Epithelial cell of proximal tubule (primary cell): ENCODE results near the gene KCNJ15. TPM values are rescaled to one million over a fixed set of nuclear protein-coding genes. Genes with fewer than 3 reads are reported as not detected.
A peak's percentile ranks its signal among the peaks of the same experiment; 100 is the strongest.

Experiments used
- DNase-seq: peaks from one replicate; pipeline ENCODE4 v3.0.0-alpha.2; 2011; ENCODE audit warnings: low read depth
- H3K4me3 ChIP-seq: 2 replicates; pipeline ENCODE4 v1.5.1; 2011; ENCODE audit warnings: low read depth, mild to moderate bottlenecking, low read length
- CTCF ChIP-seq: conservative IDR thresholded peaks from 2 replicates; pipeline ENCODE4 v1.5.1; 2012; ENCODE audit warnings: low read depth, mild to moderate bottlenecking, low read length
- total RNA-seq: library from RNA; depleted of rRNA; stranded (reverse); fragments of >200 nt; gene quantifications from 2 replicates; pipeline ENCODE4 v1.2.3, GENCODE V29; 2015

Gene KCNJ15
- total RNA-seq, 1 donor from 2014 or later = 38.9 TPM

- TF ChIP-seq CTCF = no peak
- DNase-seq = no peak
- no peak overlapping the region for H3K4me3 ChIP-seq
These were observed 57.8 kb downstream of the KCNJ15 start for GRCh38 chr21:38314558-38314957.

GRCh38 chr21:38315122-38315521 is 58.3 kb downstream of the KCNJ15 start:
- no peak for TF ChIP-seq CTCF
- DNase-seq = peak; percentile 93
- H3K4me3 ChIP-seq = no peak overlapping the region

- TF ChIP-seq CTCF = no peak
- no peak for DNase-seq
- no peak overlapping the region for H3K4me3 ChIP-seq
These were observed 63.0 kb downstream of the KCNJ15 start for GRCh38 chr21:38319781-38320180.

GRCh38 chr21:38321568-38321967 is 64.8 kb downstream of the KCNJ15 start:
- TF ChIP-seq CTCF = no peak
- no peak for DNase-seq
- H3K4me3 ChIP-seq = no peak overlapping the region

GRCh38 chr21:38322311-38322950 is 65.6 kb downstream of the KCNJ15 start:
- no peak for TF ChIP-seq CTCF
- no peak overlapping the region for H3K4me3 ChIP-seq
- no peak for DNase-seq

GRCh38 chr21:38323721-38324531 is 67.1 kb downstream of the KCNJ15 start:
- no peak for TF ChIP-seq CTCF
- peak overlapping the region; percentile 6 for H3K4me3 ChIP-seq

More at GRCh38 chr21:38323721-38324531, 67.1 kb downstream of the KCNJ15 start:
- DNase-seq = peak; percentile 83
